HepG2 (cell line): ENCODE measurements around the gene IGFALS. TPM values are rescaled to one million over a fixed set of nuclear protein-coding genes. Genes with fewer than 3 reads are reported as not detected.

Experiments
- ATAC-seq: fragments of 200-7000 bp; cut with Tn5 transposase; 3 replicates; pipeline ENCODE4 v1.9.1; 2020; ENCODE audit warnings: mild to moderate bottlenecking, moderate library complexity
- BruUV-seq: library from RNA; stranded (reverse); fragments of 400-500 nt; replicated peaks from 2 replicates; lab custom pipeline; 2021; lab: Mats Ljungman, UMichigan
- CTCF ChIA-PET: fragments of 300-600 bp; formaldehyde crosslinking; extraction: SDS; loops from one replicate; lab custom pipeline; 2021; ENCODE audit warnings: low total read pairs, inconsistent platforms, low intra/inter-chr PET ratio; lab: Yijun Ruan, JAX
- POLR2A ChIA-PET: fragments of 350-600 bp; sonication (Branson Sonifier 250); formaldehyde crosslinking; loops from one replicate; lab custom pipeline; 2020; ENCODE audit warnings: antibody characterized with exemption, inconsistent platforms; lab: Yijun Ruan, JAX
- DNase-seq: peaks from one replicate; pipeline ENCODE4 v3.0.0-alpha.2; 2015; ENCODE audit warnings: low spot score
- FAIRE-seq: peaks from 3 replicates; lab custom pipeline; 2011; peaks lifted over from hg19 to GRCh38; lab: Jason Lieb, UNC
- H2AFZ ChIP-seq: one replicate; pipeline ENCODE4 v1.6.1; 2011; ENCODE audit warnings: low read length, inconsistent platforms
- H3K27ac ChIP-seq: fragments of 300-600 bp; 3 replicates; pipeline ENCODE4 v1.8.0; 2011; ENCODE audit warnings: mixed run types, mild to moderate bottlenecking, mixed read lengths, low read length, inconsistent platforms; ENCODE audit not compliant: insufficient read depth; ENCODE audit errors: extremely low read length
- H3K27me3 ChIP-seq, 2 experiments: fragments of 200-600 bp in 1 of 2; 2 replicates in 1 of 2; 3 replicates in 1 of 2; pipeline versions ENCODE4 v1.6.0 to v1.8.0; 2011; ENCODE audit warnings: low read length in 2 of 2, mild to moderate bottlenecking in 2 of 2, moderate library complexity in 2 of 2, inconsistent platforms in 1 of 2; ENCODE audit not compliant: insufficient read depth in 2 of 2, control insufficient read depth in 1 of 2
- H3K36me3 ChIP-seq, 2 experiments: fragments of 200-600 bp in 1 of 2; replicated peaks in 1 of 2; 2 replicates in 1 of 2; 3 replicates in 1 of 2; pipeline versions ENCODE4 v1.5.1 to v1.8.0; 2011; ENCODE audit warnings: low read length in 2 of 2, inconsistent platforms in 1 of 2; ENCODE audit not compliant: insufficient read depth in 2 of 2, control insufficient read depth in 1 of 2
- H3K4me1 ChIP-seq: 2 replicates; pipeline ENCODE4 v1.5.1; 2012; ENCODE audit warnings: low read length, inconsistent platforms; ENCODE audit not compliant: insufficient read depth
- H3K4me2 ChIP-seq: 2 replicates; pipeline ENCODE4 v1.6.0; 2011; ENCODE audit warnings: low read depth, low read length, inconsistent platforms
- H3K4me3 ChIP-seq, 3 experiments: fragments of 200-600 bp in 1 of 3; sonication (generic), shearing (Covaris generic) in 1 of 3; replicated peaks in 1 of 3; 2 replicates each; pipeline ENCODE4 v1.5.1; 2011 to 2016; ENCODE audit warnings: low read length in 3 of 3, inconsistent platforms in 2 of 3, low read depth in 2 of 3, mild to moderate bottlenecking in 2 of 3, control low read depth in 1 of 3, mixed read lengths in 1 of 3; ENCODE audit not compliant: insufficient read depth in 1 of 3
- H3K79me2 ChIP-seq: one replicate; pipeline ENCODE4 v1.6.1; 2011; ENCODE audit warnings: low read length, inconsistent platforms; ENCODE audit not compliant: insufficient read depth
- H3K9ac ChIP-seq: 2 replicates; pipeline ENCODE4 v1.6.0; 2011; ENCODE audit warnings: mild to moderate bottlenecking, low read depth, low read length, inconsistent platforms; ENCODE audit not compliant: insufficient read depth
- H3K9me3 ChIP-seq: 2 replicates; pipeline ENCODE4 v1.5.1; 2012; ENCODE audit warnings: mild to moderate bottlenecking, low read length
- H4K20me1 ChIP-seq: 2 replicates; pipeline ENCODE4 v1.6.0; 2011; ENCODE audit warnings: inconsistent platforms, mild to moderate bottlenecking, low read length, moderate library complexity; ENCODE audit not compliant: insufficient read depth
- AKAP8 ChIP-seq: sonication (generic); formaldehyde crosslinking; IDR thresholded peaks from 2 replicates; pipeline ENCODE4 v1.5.1; 2020; ENCODE audit warnings: mild to moderate bottlenecking, missing genetic modification reagents
- ATF7 ChIP-seq, 2 experiments: fragments of 450-650 bp in 1 of 2; sonication (generic) in 1 of 2; formaldehyde crosslinking in 1 of 2; IDR thresholded peaks; 2 replicates each; pipeline versions ENCODE4 v1.4.0 to v1.6.1; 2016 to 2020; ENCODE audit warnings: antibody characterized with exemption in 1 of 2, mild to moderate bottlenecking in 1 of 2, missing genetic modification reagents in 1 of 2
- DR1 ChIP-seq: sonication (generic); formaldehyde crosslinking; IDR thresholded peaks from 2 replicates; pipeline ENCODE4 v1.8.0; 2021; ENCODE audit warnings: mild to moderate bottlenecking, missing genetic modification reagents, inconsistent platforms
- ETV6 ChIP-seq: sonication (generic); formaldehyde crosslinking; conservative IDR thresholded peaks from 2 replicates; pipeline ENCODE4 v1.4.0; 2020; ENCODE audit warnings: missing genetic modification reagents
- FOXA1 ChIP-seq, 2 experiments: fragments of 450-650 bp in 1 of 2; sonication (generic) in 1 of 2; formaldehyde crosslinking in 1 of 2; IDR thresholded peaks; 2 replicates each; pipeline versions ENCODE4 v1.4.0 to v1.6.1; 2016 to 2020; ENCODE audit warnings: missing genetic modification reagents in 1 of 2
- KAT8 ChIP-seq: IDR thresholded peaks from 2 replicates; pipeline ENCODE4 v1.6.1; 2016; ENCODE audit warnings: missing genetic modification reagents, missing compliant biosample characterization
- KDM1A ChIP-seq: IDR thresholded peaks from 2 replicates; pipeline ENCODE4 v1.6.1; 2016; ENCODE audit warnings: missing compliant biosample characterization
- MYNN ChIP-seq: sonication (generic); formaldehyde crosslinking; IDR thresholded peaks from 2 replicates; pipeline ENCODE4 v1.4.0; 2020; ENCODE audit warnings: mild to moderate bottlenecking, low read depth, missing genetic modification reagents
- NCOA2 ChIP-seq: sonication (generic); formaldehyde crosslinking; IDR thresholded peaks from 2 replicates; pipeline ENCODE4 v1.8.0; 2022; ENCODE audit warnings: inconsistent platforms
- POLR2A ChIP-seq, 2 experiments: IDR thresholded peaks; 2 replicates each; pipeline ENCODE4 v1.6.1; 2011; ENCODE audit warnings: low read depth in 2 of 2, low read length in 2 of 2, mild to moderate bottlenecking in 1 of 2, moderate library complexity in 1 of 2; ENCODE audit not compliant: insufficient read depth in 1 of 2
- REPIN1 ChIP-seq: sonication (generic); formaldehyde crosslinking; IDR thresholded peaks from 2 replicates; pipeline ENCODE4 v1.8.0; 2022; ENCODE audit warnings: missing genetic modification reagents, low read depth, mild to moderate bottlenecking, borderline replicate concordance
- REXO4 ChIP-seq: sonication (generic); formaldehyde crosslinking; IDR thresholded peaks from 2 replicates; pipeline ENCODE4 v1.8.0; 2022; ENCODE audit warnings: missing genetic modification reagents, mild to moderate bottlenecking, borderline replicate concordance
- SALL1 ChIP-seq: sonication (generic); formaldehyde crosslinking; IDR thresholded peaks from 2 replicates; pipeline ENCODE4 v1.8.0; 2022; ENCODE audit warnings: mild to moderate bottlenecking, missing genetic modification reagents
- TARDBP ChIP-seq: sonication (generic); formaldehyde crosslinking; IDR thresholded peaks from 2 replicates; pipeline ENCODE4 v1.8.0; 2022; ENCODE audit warnings: mild to moderate bottlenecking, missing genetic modification reagents
- TMF1 ChIP-seq: sonication (generic); formaldehyde crosslinking; IDR thresholded peaks from 2 replicates; pipeline ENCODE4 v1.8.1; 2022; ENCODE audit warnings: low read depth, missing genetic modification reagents
- YEATS2 ChIP-seq: sonication (generic); formaldehyde crosslinking; IDR thresholded peaks from 2 replicates; pipeline ENCODE4 v1.4.0; 2020; ENCODE audit warnings: missing genetic modification reagents, borderline replicate concordance
- ZNF180 ChIP-seq: sonication (generic); formaldehyde crosslinking; IDR thresholded peaks from 2 replicates; pipeline ENCODE4 v1.4.0; 2020; ENCODE audit warnings: low read depth, missing genetic modification reagents, borderline replicate concordance
- WGBS: methylation state at CpG from one replicate; pipeline ENCODE4 v1.1.6; 2017; ENCODE audit warnings: low lambda C conversion rate; 5-methylcytosine and 5-hydroxymethylcytosine counted together
- in situ Hi-C: cut with HindIII; loops from 2 replicates; pipeline ENCODE4 v1.10.0; 2017; ENCODE audit warnings: low pct_unique_long_range_greater_than_20kb; ENCODE audit not compliant: extremely low pct_ligation_motif_present
- intact Hi-C: fragments of 100-400 bp; cut with micrococcal nuclease; formaldehyde crosslinking; loops from one replicate; pipeline ENCODE4 v1.10.0; 2022; ENCODE audit not compliant: unreplicated experiment
- polyA plus RNA-seq, 8 experiments: library from polyadenylated mRNA; depleted of rRNA in 3 of 8; stranded (reverse) in 7 of 8; unstranded in 1 of 8; fragments of >200 nt; fragmentation: Illumina TruSeq in 4 of 8; extraction: Trizol in 4 of 8; gene quantifications; 2 replicates each; pipeline versions ENCODE4 v1.2.1 to v1.2.3, GENCODE V29; 2011 to 2016; ENCODE audit warnings: low read depth in 4 of 8, missing spikeins in 1 of 8, mixed read lengths in 1 of 8; ENCODE audit not compliant: insufficient read depth in 1 of 8
- total RNA-seq, 5 experiments: library from RNA; depleted of rRNA; stranded (reverse); fragments of >200 nt; fragmentation: Illumina TruSeq; extraction: Trizol; gene quantifications; 2 replicates each; pipeline ENCODE4 v1.2.3, GENCODE V29; 2016; ENCODE audit warnings: low read depth in 1 of 5

IGFALS gene
- total and polyA plus RNA-seq, 2 of the 13 experiments (the other 11 are each of a cell fraction or from before 2014, with no cell fraction given), result 0.34 to 2.4 TPM

DNA sequence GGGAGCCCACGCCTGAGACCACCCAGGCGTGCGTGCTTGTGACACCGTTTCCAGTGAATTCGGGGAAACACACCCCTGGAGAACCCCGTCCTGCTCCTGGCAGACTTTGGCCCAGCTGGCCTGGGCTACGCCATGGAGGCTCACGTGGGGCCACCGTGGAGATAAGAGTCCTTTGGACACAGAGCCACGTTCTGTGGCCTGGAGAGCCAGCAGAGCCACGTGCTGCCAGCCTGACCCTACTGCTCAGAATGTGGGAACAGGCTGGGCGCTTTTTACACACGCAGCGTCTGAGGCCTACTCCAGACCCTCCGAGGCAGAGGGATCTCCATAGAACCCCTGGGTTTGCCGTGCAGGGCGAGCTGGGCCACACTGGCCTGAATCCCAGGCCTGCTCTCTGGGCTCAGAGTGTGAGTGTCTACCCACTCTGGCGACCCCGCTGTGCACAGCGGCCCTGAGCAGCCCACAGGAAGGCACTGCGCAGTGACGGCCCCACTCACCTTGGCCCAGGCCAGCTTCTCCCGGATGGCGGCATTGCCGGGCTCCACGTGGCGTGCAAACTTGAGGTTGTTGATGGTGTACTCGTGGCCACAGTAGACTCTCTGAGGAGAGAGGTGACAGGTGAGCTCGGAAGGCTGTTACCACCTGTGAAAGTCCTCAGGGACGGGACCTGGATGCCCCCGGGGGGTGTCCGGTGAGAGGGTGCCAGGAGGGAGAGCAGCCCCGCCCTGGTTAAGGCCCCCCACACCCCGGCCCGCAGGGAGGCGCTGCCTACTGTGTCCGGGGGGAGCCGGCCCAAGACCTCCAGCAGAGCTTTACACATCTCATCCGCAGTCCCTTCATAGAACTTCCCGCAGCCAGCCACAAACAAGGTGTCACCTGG lies 23.1 kb upstream of the IGFALS start:
- FAIRE-seq (no peak), ATAC-seq (no peak), DNase-seq (no peak)
- Histone ChIP-seq H3K79me2 (no peaks in the 10 kb centered on the region), H4K20me1 (peaks cover 5% of the 10 kb centered on the region; the same call in 1 of the 2 replicates), H3K9me3 (no peaks in the 10 kb centered on the region), H2AFZ (no peak overlapping the region), H3K27ac (no peak overlapping the region), H3K9ac (no peak overlapping the region), H3K4me2 (no peak overlapping the region), H3K36me3 (peaks cover 10 to 33% of the 10 kb centered on the region in 2 experiments; a peak in 4 of 5 replicates), H3K27me3 (no peaks in the 10 kb centered on the region), H3K4me1 (peaks cover 10% of the 10 kb centered on the region), H3K4me3 (no peak overlapping the region)
- TF ChIP-seq REPIN1 (CRISPR knock-in tag) (no peak), AKAP8 (0 out of 2 replicates have a peak, but pooled peaks have one; percentile 27), POLR2A (IDR thresholded peaks at IDR 0.05; ENCODE audit: insufficient read depth in 1 of 2, low read depth in 2 of 2, low read length in 2 of 2) (0 out of 4 replicates have a peak, but pooled peaks of 1 of the 2 experiments have one; percentile 24), TARDBP (no peak)
- intact Hi-C loops (no loop called here), in situ Hi-C loops (no loop called here)
- ChIA-PET CTCF (no interaction called here), POLR2A (no interaction called here)
- WGBS, result no CpG with 5 or more reads among the region's 40 CpGs
- BruUV-seq, result no TSS peak

DNA sequence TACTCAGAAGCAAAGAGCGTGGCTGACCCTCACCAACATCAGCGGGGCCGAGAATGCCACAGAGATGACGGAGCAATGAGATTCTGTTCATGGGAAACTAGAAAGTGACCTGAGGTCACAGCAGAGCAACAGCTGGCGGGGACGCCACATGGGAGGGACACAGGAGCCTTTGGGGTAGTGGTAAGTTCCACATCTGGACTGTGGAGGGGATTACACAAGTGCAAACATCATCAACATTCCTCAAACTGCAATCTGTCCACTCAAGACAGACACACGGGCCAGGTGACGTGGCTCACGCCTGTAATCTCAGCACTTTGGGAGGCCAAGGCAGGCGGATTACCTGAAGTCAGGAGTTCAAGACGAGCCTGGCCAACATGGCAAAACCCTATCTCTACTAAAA lies 22.0 kb upstream of the IGFALS start:
- H3K9me3 ChIP-seq, result no peaks in the 10 kb centered on the region
- H3K79me2 ChIP-seq, result no peaks in the 10 kb centered on the region
- H3K27me3 ChIP-seq, result no peaks in the 10 kb centered on the region
- no peak overlapping the region for H3K4me3 ChIP-seq
- H4K20me1 ChIP-seq, result peaks cover 5% of the 10 kb centered on the region; the same call in 1 of the 2 replicates
- H3K36me3 ChIP-seq, result peaks cover 7 to 23% of the 10 kb centered on the region in 2 experiments; a peak in 4 of 5 replicates
- no peak overlapping the region for H3K27ac ChIP-seq
- BruUV-seq, result no TSS peak
- no peak overlapping the region for H2AFZ ChIP-seq
- WGBS, result 96% methylated on average over 9 of the region's 11 CpGs
- ChIA-PET CTCF (no interaction called here), POLR2A (interaction anchor here (0.9 kb wide), 1 partner anchor 33 kb away, joined by 4 read pairs; the partner anchor contains the start of genes NUBP2 and SPSB3)
- ATAC-seq, result no peak
- peaks cover 10% of the 10 kb centered on the region for H3K4me1 ChIP-seq
- no peak overlapping the region for H3K9ac ChIP-seq
- DNase-seq, result no peak
- no peak overlapping the region for H3K4me2 ChIP-seq
- FAIRE-seq, result no peak
- intact Hi-C loops (no loop called here), in situ Hi-C loops (no loop called here)
- TF ChIP-seq YEATS2, result no peak
- no peak for TF ChIP-seq SALL1 (CRISPR knock-in tag)
- TF ChIP-seq KDM1A, result no peak
- no peak for TF ChIP-seq DR1 (CRISPR knock-in tag)
- TF ChIP-seq ETV6 (CRISPR knock-in tag), result no peak
- no peak for TF ChIP-seq TMF1 (CRISPR knock-in tag)
- TF ChIP-seq MYNN (CRISPR knock-in tag), result no peak
- TF ChIP-seq REXO4 (CRISPR knock-in tag), result no peak
- no peak for TF ChIP-seq KAT8 (CRISPR knock-in tag)
- no peak for TF ChIP-seq ATF7 (IDR thresholded peaks at IDR 0.05)
- no peak for TF ChIP-seq ATF7 (CRISPR knock-in tag; IDR thresholded peaks at IDR 0.05)
- TF ChIP-seq NCOA2 (CRISPR knock-in tag), result no peak
- TF ChIP-seq FOXA1 (IDR thresholded peaks at IDR 0.05), result no peak
- no peak for TF ChIP-seq FOXA1 (CRISPR knock-in tag; IDR thresholded peaks at IDR 0.05)
- no peak for TF ChIP-seq ZNF180 (CRISPR knock-in tag)
